ENCODE measurements around the gene TRPM3.

TRPM3 gene

DNA sequence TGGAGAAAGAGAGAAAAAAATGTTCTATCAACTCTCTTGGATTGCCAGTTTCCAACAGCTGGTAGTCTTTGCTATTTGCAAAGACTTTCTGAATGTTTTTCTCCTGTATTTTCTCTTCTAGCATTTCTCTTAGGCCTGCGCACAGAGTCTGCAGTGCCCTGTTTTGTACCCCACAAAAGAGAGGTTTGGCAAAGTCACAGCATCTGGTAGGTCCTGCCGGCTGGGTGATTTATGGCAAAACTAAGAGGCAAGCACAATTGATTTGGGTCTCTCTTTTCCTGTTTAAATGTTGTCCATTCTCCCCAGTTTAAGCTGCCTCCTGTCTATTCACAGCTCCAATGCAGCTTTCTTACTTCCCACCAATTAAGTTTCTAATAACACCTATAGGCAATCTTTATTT, 193.9 kb downstream of the TRPM3 start:
- ChIA-PET CTCF (interaction anchor here (1.0 to 4.2 kb wide), 6 partner anchors 28 to 323 kb away, joined by 3 to 45 read pairs (median 4); no protein-coding TSS in a partner anchor), POLR2A (no interaction called here)
- no peaks in the 10 kb centered on the region for H3K36me3 ChIP-seq (ENCODE audit: control insufficient read depth in 2 of 2, insufficient read depth in 1 of 2, low read length in 2 of 2)
- no peaks in the 10 kb centered on the region for H3K4me1 ChIP-seq (ENCODE audit: control insufficient read depth, insufficient read depth, low read length)
- no peaks in the 10 kb centered on the region for H3K9me3 ChIP-seq (ENCODE audit: control insufficient read depth, insufficient read depth, low read depth, low read length)
- H3K4me3 ChIP-seq (ENCODE audit: low read depth, low read length): no peak overlapping the region
- no peak overlapping the region for H3K27ac ChIP-seq (ENCODE audit: extremely low read depth, low read depth, low read length)
- TF ChIP-seq ZNF391 (tag by site-specific recombination; IDR thresholded peaks at IDR 0.05; ENCODE audit: borderline replicate concordance, low read depth): no peak
- TF ChIP-seq ZNF626 (tag by site-specific recombination; IDR thresholded peaks at IDR 0.05): no peak
- no peak for TF ChIP-seq PRDM2 (tag by site-specific recombination; IDR thresholded peaks at IDR 0.05; ENCODE audit: borderline replicate concordance)
- no peak for TF ChIP-seq ZNF501 (tag by site-specific recombination; IDR thresholded peaks at IDR 0.05)
- TF ChIP-seq KLF16 (tag by site-specific recombination; IDR thresholded peaks at IDR 0.05): no peak
- TF ChIP-seq ZIC2 (tag by site-specific recombination; IDR thresholded peaks at IDR 0.05): no peak
- no peak for TF ChIP-seq ZBTB17 (tag by site-specific recombination; IDR thresholded peaks at IDR 0.05)
- no peak for TF ChIP-seq ZNF426 (tag by site-specific recombination; IDR thresholded peaks at IDR 0.05)

GRCh38 chr9:70924895-70925547, 196.4 kb downstream of the TRPM3 start:
- ChIA-PET POLR2A (no interaction called here), CTCF (interaction anchor here (0.5 to 1.9 kb wide), 42 partner anchors 9 to 364 kb away, joined by 3 to 42 read pairs (median 4); no protein-coding TSS in a partner anchor)
- Histone ChIP-seq H3K27ac (ENCODE audit: extremely low read depth, low read depth, low read length) (no peak overlapping the region), H3K4me3 (ENCODE audit: low read depth, low read length) (no peak overlapping the region), H3K4me1 (ENCODE audit: control insufficient read depth, insufficient read depth, low read length) (no peaks in the 10 kb centered on the region), H3K9me3 (ENCODE audit: control insufficient read depth, insufficient read depth, low read depth, low read length) (no peaks in the 10 kb centered on the region), H3K36me3 (ENCODE audit: control insufficient read depth in 2 of 2, insufficient read depth in 1 of 2, low read length in 2 of 2) (no peaks in the 10 kb centered on the region)
- TF ChIP-seq ZNF660 (tag by site-specific recombination; IDR thresholded peaks at IDR 0.05): 0 out of 2 replicates have a peak, but pooled peaks have one; percentile 44
- peak; percentile 90 for TF ChIP-seq ZNF654 (tag by site-specific recombination; IDR thresholded peaks at IDR 0.05; ENCODE audit: low read depth)
- no peak for TF ChIP-seq ZBTB21 (tag by site-specific recombination; IDR thresholded peaks at IDR 0.05)
- TF ChIP-seq ZNF449 (tag by site-specific recombination; IDR thresholded peaks at IDR 0.05): no peak
- peak; percentile 53 for TF ChIP-seq ZBTB17 (tag by site-specific recombination; IDR thresholded peaks at IDR 0.05)
- TF ChIP-seq, protein P1, sequence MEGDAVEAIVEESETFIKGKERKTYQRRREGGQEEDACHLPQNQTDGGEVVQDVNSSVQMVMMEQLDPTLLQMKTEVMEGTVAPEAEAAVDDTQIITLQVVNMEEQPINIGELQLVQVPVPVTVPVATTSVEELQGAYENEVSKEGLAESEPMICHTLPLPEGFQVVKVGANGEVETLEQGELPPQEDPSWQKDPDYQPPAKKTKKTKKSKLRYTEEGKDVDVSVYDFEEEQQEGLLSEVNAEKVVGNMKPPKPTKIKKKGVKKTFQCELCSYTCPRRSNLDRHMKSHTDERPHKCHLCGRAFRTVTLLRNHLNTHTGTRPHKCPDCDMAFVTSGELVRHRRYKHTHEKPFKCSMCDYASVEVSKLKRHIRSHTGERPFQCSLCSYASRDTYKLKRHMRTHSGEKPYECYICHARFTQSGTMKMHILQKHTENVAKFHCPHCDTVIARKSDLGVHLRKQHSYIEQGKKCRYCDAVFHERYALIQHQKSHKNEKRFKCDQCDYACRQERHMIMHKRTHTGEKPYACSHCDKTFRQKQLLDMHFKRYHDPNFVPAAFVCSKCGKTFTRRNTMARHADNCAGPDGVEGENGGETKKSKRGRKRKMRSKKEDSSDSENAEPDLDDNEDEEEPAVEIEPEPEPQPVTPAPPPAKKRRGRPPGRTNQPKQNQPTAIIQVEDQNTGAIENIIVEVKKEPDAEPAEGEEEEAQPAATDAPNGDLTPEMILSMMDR (tag by site-specific recombination; IDR thresholded peaks at IDR 0.05): peak; percentile 58
- TF ChIP-seq PRDM1 (tag by site-specific recombination; IDR thresholded peaks at IDR 0.05): peak; percentile 40; the same call in 1 of the 2 replicates
- no peak for TF ChIP-seq TRIM28 (IDR thresholded peaks at IDR 0.05; ENCODE audit: borderline replicate concordance, low read length)
- TF ChIP-seq ZNF391 (tag by site-specific recombination; IDR thresholded peaks at IDR 0.05; ENCODE audit: borderline replicate concordance, low read depth): no peak
- no peak for TF ChIP-seq FEZF1 (tag by site-specific recombination; IDR thresholded peaks at IDR 0.05)
- TF ChIP-seq IKZF3 (tag by site-specific recombination; IDR thresholded peaks at IDR 0.05): no peak
